ENCODE measurements around the gene OBI1.

OBI1 gene

GRCh38 chr13:78597602-78597932 is 61.4 kb downstream of the OBI1 start:
- no peak for DNase-seq (ENCODE audit: low spot score)
- TF ChIP-seq CTCF (IDR thresholded peaks at IDR 0.05; ENCODE audit: extremely low read depth, missing control alignments): no peak

- no peak for TF ChIP-seq CTCF (IDR thresholded peaks at IDR 0.05; ENCODE audit: extremely low read depth, missing control alignments)
- peak; percentile 25 for DNase-seq (ENCODE audit: low spot score)
These were observed 62.0 kb downstream of the OBI1 start for GRCh38 chr13:78596736-78597601.

DNA sequence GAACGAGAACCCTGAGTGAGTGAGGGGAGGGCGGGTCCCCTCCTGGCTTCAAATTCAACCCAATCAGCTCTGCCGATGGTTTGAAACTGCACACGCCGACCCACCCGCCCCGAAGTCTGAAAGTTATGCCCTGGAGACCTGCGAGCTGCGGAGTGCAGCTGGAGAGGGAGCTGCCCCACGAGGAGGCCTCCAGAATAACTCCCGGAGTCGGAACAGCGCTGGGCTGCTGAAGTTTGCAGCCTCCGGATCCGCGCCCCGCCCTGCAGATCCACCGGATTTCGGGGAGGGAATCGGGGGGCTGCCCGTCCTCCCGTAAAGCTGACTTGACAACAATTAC is 62.6 kb downstream of the OBI1 start:
- TF ChIP-seq CTCF (IDR thresholded peaks at IDR 0.05; ENCODE audit: extremely low read depth, missing control alignments): no peak
- DNase-seq (ENCODE audit: low spot score): no peak

DNA sequence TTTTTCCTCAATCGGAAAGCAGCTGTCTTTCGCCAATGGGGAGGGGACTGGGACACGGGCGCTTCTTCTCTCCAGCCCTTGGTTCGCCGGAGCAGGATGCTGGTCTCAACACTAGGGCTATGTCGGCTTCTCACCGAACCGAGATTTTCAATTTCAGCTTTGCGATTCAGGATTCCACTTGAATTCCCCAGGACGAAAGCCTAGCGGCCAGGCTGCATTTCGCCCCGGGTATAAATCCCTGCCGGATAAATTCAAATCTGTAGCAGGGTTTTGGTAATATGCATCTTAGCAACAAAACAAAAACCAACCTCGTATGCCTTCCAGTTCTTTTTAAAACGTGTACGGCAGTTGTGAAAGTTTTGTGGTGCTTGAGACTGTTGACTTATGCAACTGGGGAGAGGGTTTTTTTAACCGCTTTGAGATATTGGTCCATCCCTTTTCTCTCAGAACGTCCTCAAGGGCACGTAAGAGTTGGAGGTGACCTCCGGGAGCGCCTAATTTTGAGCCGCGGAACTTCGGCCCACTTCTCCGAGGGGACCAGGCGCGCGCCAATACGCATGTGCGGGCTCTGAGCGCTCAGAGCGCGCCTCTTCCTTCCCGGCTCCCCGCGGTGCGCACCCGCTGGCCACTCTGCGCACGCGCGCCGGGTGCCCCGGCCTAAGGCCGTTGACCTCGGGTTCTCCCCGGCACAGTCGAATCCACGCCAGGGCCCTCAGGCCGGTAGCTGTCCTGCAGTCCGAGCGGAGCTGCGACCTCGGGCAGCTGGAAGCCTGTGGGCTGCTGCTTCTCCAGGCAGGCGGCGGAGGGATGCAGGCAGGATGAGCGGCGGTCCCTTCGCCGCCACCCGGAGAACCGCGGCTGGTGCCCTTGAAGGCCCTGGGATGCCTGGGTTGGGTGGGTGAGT is 63.2 kb downstream of the OBI1 start:
- peak; percentile 74 for DNase-seq (ENCODE audit: low spot score)
- TF ChIP-seq CTCF (IDR thresholded peaks at IDR 0.05; ENCODE audit: extremely low read depth, missing control alignments): no peak

GRCh38 chr13:78594456-78594975 is 64.4 kb downstream of the OBI1 start:
- DNase-seq (ENCODE audit: low spot score): no peak
- no peak for TF ChIP-seq CTCF (IDR thresholded peaks at IDR 0.05; ENCODE audit: extremely low read depth, missing control alignments)

- no peak for DNase-seq (ENCODE audit: low spot score)
- no peak for TF ChIP-seq CTCF (IDR thresholded peaks at IDR 0.05; ENCODE audit: extremely low read depth, missing control alignments)
These were observed 65.1 kb downstream of the OBI1 start for GRCh38 chr13:78593652-78594455.

All from GM20000 (cell line).